ENCODE results near the gene CALML4. TPM values are rescaled to one million over a fixed set of nuclear protein-coding genes. Genes with fewer than 3 reads are reported as not detected.

Gene CALML4
- total and polyA plus RNA-seq, 12 donors, result 0.28 to 5.9 (median 0.86) TPM

- Histone ChIP-seq H3K27me3 (no peaks in the 10 kb centered on the region), H3K4me1 (peaks cover 0 to 53% (median 17%) of the 10 kb centered on the region in 9 donors), H3K9me3 (no peaks in the 10 kb centered on the region), H3K27ac (no peak overlapping the region), H3K36me3 (peaks cover 0 to 33% (median 13%) of the 10 kb centered on the region in 9 donors), H3K4me3 (no peak overlapping the region)
- 94 to 96% methylated on average over 8 of the region's 8 CpGs for WGBS, 2 donors
- no peak for TF ChIP-seq CTCF (IDR thresholded peaks at IDR 0.05)
- intact Hi-C loops (cut with DNase I), result no loop called here
- ATAC-seq (no peak), DNase-seq (no peak)
Measured at GRCh38 chr15:68197170-68197492, 8.0 kb downstream of the CALML4 start.

GRCh38 chr15:68196445-68197169 lies 8.5 kb downstream of the CALML4 start:
- Histone ChIP-seq H3K36me3 (peaks cover 0 to 38% (median 14%) of the 10 kb centered on the region in 9 donors), H3K9me3 (no peaks in the 10 kb centered on the region), H3K4me1 (peaks cover 0 to 53% (median 17%) of the 10 kb centered on the region in 9 donors), H3K27me3 (no peaks in the 10 kb centered on the region), H3K27ac (no peak overlapping the region), H3K4me3 (no peak overlapping the region)
- WGBS, 2 donors, result 82 to 85% methylated on average over 17 of the region's 17 CpGs
- ATAC-seq (no peak), DNase-seq (no peak)
- no peak for TF ChIP-seq CTCF (IDR thresholded peaks at IDR 0.05)
- intact Hi-C loops (cut with DNase I), result no loop called here

- no peak for TF ChIP-seq CTCF (IDR thresholded peaks at IDR 0.05)
- H3K4me1 ChIP-seq, result peaks cover 0 to 45% (median 16%) of the 10 kb centered on the region in 9 donors
- WGBS, 2 donors, result 92 to 95% methylated on average over 8 of the region's 8 CpGs
Measured at GRCh38 chr15:68195336-68196112, 9.6 kb downstream of the CALML4 start.

GRCh38 chr15:68192804-68193486 lies 12.2 kb downstream of the CALML4 start:
- intact Hi-C loops (cut with DNase I), result no loop called here
- no peaks in the 10 kb centered on the region for H3K27me3 ChIP-seq
- peak; percentile 54 to 87 (median 77) for ATAC-seq
- H3K36me3 ChIP-seq, result peaks cover 0 to 73% (median 14%) of the 10 kb centered on the region in 9 donors
- peak in 1 of 2 donors; percentile 61 for DNase-seq
- H3K4me1 ChIP-seq, result peaks cover 2 to 37% (median 13%) of the 10 kb centered on the region in 9 donors
- WGBS, 2 donors, result 57 to 72% methylated on average over 5 of the region's 5 CpGs
- H3K4me3 ChIP-seq, result no peak overlapping the region
- H3K9me3 ChIP-seq, result no peaks in the 10 kb centered on the region
- no peak for TF ChIP-seq CTCF (IDR thresholded peaks at IDR 0.05)
- H3K27ac ChIP-seq, result no peak overlapping the region

More at GRCh38 chr15:68195336-68196112, 9.6 kb downstream of the CALML4 start:
- no peak overlapping the region for H3K4me3 ChIP-seq
- H3K9me3 ChIP-seq, result no peaks in the 10 kb centered on the region
- ATAC-seq, result no peak
- no peak overlapping the region for H3K27ac ChIP-seq
- no peak for DNase-seq
- intact Hi-C loops (cut with DNase I), result no loop called here
- H3K36me3 ChIP-seq, result peaks cover 0 to 47% (median 14%) of the 10 kb centered on the region in 9 donors
- no peaks in the 10 kb centered on the region for H3K27me3 ChIP-seq

Data from heart right ventricle (tissue), 16 donors.